Gastroesophageal sphincter (tissue), 3 donors: ENCODE measurements around the gene PDS5A.

Source experiments
- CTCF ChIP-seq, 4 experiments: fragments of 200-600 bp in 2 of 4; fragments of 450-650 bp in 2 of 4; sonication (generic) in 1 of 4; IDR thresholded peaks; one replicate each; pipeline ENCODE4 v1.5.1; 2017 to 2019; ENCODE audit warnings: antibody characterized with exemption in 4 of 4, mild to moderate bottlenecking in 2 of 4, moderate library complexity in 2 of 4
- EP300 ChIP-seq: sonication (generic); formaldehyde crosslinking; IDR thresholded peaks from one replicate; pipeline ENCODE4 v1.6.1; 2017; ENCODE audit warnings: antibody characterized with exemption, mild to moderate bottlenecking
- POLR2A ChIP-seq, 2 donors: fragments of 450-650 bp; IDR thresholded peaks; one replicate each; pipeline ENCODE4 v1.6.1; 2017; ENCODE audit warnings: antibody characterized with exemption in 2 of 2, mild to moderate bottlenecking in 2 of 2, moderate library complexity in 1 of 2
- POLR2AphosphoS5 ChIP-seq: sonication (generic); formaldehyde crosslinking; IDR thresholded peaks from one replicate; pipeline ENCODE4 v1.6.1; 2017; ENCODE audit warnings: antibody characterized with exemption

GRCh38 chr4:39888541-39888940, 89.2 kb downstream of the PDS5A start:
- TF ChIP-seq CTCF (IDR thresholded peaks at IDR 0.05): no peak
- TF ChIP-seq EP300: no peak
- TF ChIP-seq POLR2AphosphoS5: no peak
- no peak for TF ChIP-seq POLR2A (IDR thresholded peaks at IDR 0.05)
